ENCODE results near the gene SDK1. TPM values are rescaled to one million over a fixed set of nuclear protein-coding genes. Genes with fewer than 3 reads are reported as not detected.

The SDK1 gene
- polyA plus RNA-seq, 2 of the 4 experiments (the other 2 are of a cell fraction): 0.12 to 0.28 TPM

- TF ChIP-seq HMGXB4 (CRISPR knock-in tag; IDR thresholded peaks at IDR 0.05; ENCODE audit: borderline replicate concordance) (no peak), EP300 (IDR thresholded peaks at IDR 0.05) (no peak), JUNB (IDR thresholded peaks at IDR 0.05) (no peak), USF2 (IDR thresholded peaks at IDR 0.05) (no peak), KDM1A (IDR thresholded peaks at IDR 0.05; ENCODE audit: low read depth) (no peak)
Measured at GRCh38 chr7:4218481-4218880, 917.4 kb downstream of the SDK1 start (continued).

GRCh38 chr7:4220011-4220410, 919.0 kb downstream of the SDK1 start:
- Histone ChIP-seq H3K9me3 (no peaks in the 10 kb centered on the region), H3K4me2 (no peak overlapping the region), H3K4me1 (no peaks in the 10 kb centered on the region), H3K27ac (no peak overlapping the region), H3K4me3 (no peak overlapping the region)
- TF ChIP-seq NPAS2 (CRISPR knock-in tag; IDR thresholded peaks at IDR 0.05; ENCODE audit: borderline replicate concordance): no peak
- no peak for TF ChIP-seq ZC3H11A (IDR thresholded peaks at IDR 0.05)
- no peak for TF ChIP-seq FOSB (CRISPR knock-in tag; IDR thresholded peaks at IDR 0.05)
- TF ChIP-seq, protein P1, sequence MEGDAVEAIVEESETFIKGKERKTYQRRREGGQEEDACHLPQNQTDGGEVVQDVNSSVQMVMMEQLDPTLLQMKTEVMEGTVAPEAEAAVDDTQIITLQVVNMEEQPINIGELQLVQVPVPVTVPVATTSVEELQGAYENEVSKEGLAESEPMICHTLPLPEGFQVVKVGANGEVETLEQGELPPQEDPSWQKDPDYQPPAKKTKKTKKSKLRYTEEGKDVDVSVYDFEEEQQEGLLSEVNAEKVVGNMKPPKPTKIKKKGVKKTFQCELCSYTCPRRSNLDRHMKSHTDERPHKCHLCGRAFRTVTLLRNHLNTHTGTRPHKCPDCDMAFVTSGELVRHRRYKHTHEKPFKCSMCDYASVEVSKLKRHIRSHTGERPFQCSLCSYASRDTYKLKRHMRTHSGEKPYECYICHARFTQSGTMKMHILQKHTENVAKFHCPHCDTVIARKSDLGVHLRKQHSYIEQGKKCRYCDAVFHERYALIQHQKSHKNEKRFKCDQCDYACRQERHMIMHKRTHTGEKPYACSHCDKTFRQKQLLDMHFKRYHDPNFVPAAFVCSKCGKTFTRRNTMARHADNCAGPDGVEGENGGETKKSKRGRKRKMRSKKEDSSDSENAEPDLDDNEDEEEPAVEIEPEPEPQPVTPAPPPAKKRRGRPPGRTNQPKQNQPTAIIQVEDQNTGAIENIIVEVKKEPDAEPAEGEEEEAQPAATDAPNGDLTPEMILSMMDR (IDR thresholded peaks at IDR 0.05): no peak
- no peak for TF ChIP-seq ELK1 (IDR thresholded peaks at IDR 0.05; ENCODE audit: low read depth, low read length)
- TF ChIP-seq ZFP36 (IDR thresholded peaks at IDR 0.05; ENCODE audit: borderline replicate concordance, partially characterized antibody): no peak
- TF ChIP-seq RNF2 (IDR thresholded peaks at IDR 0.05; ENCODE audit: borderline replicate concordance, low read depth): no peak
- TF ChIP-seq JUNB (IDR thresholded peaks at IDR 0.05): no peak
- no peak for TF ChIP-seq SMC3 (IDR thresholded peaks at IDR 0.05)
- ChIA-PET POLR2A (no interaction called here), CTCF (no interaction called here)
- FAIRE-seq (no peak), DNase-seq (ENCODE audit: low read depth in 1 of 2, low spot score in 1 of 2) (no peak), ATAC-seq (no peak)
- WGBS (ENCODE audit: missing lambda C conversion rate): 62% methylated on average over 15 of the region's 15 CpGs

GRCh38 chr7:4221043-4221442, 920.0 kb downstream of the SDK1 start:
- ATAC-seq: no peak
- FAIRE-seq: no peak
- no peak for DNase-seq (ENCODE audit: low read depth in 1 of 2, low spot score in 1 of 2)
- TF ChIP-seq HMGXB4 (CRISPR knock-in tag; IDR thresholded peaks at IDR 0.05; ENCODE audit: borderline replicate concordance) (no peak), SMC3 (IDR thresholded peaks at IDR 0.05) (no peak), ESRRA (IDR thresholded peaks at IDR 0.05; ENCODE audit: borderline replicate concordance, low read length) (no peak), KDM1A (IDR thresholded peaks at IDR 0.05; ENCODE audit: low read depth) (no peak), RFX5 (IDR thresholded peaks at IDR 0.05) (no peak), ELK1 (IDR thresholded peaks at IDR 0.05; ENCODE audit: low read depth, low read length) (no peak), RAD21 (conservative IDR thresholded peaks at IDR 0.05 in 1 of 2, IDR thresholded peaks at IDR 0.05 in 1 of 2) (no peak), POLR2AphosphoS2 (conservative IDR thresholded peaks at IDR 0.05; ENCODE audit: low read length) (no peak)
- TF ChIP-seq, protein P2, sequence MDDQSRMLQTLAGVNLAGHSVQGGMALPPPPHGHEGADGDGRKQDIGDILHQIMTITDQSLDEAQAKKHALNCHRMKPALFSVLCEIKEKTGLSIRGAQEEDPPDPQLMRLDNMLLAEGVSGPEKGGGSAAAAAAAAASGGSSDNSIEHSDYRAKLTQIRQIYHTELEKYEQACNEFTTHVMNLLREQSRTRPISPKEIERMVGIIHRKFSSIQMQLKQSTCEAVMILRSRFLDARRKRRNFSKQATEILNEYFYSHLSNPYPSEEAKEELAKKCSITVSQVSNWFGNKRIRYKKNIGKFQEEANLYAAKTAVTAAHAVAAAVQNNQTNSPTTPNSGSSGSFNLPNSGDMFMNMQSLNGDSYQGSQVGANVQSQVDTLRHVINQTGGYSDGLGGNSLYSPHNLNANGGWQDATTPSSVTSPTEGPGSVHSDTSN (IDR thresholded peaks at IDR 0.05): no peak
- Histone ChIP-seq H3K9me3 (no peaks in the 10 kb centered on the region), H3K4me3 (no peak overlapping the region), H3K4me2 (no peak overlapping the region), H3K27ac (no peak overlapping the region), H3K4me1 (no peaks in the 10 kb centered on the region)
- ChIA-PET CTCF (no interaction called here), POLR2A (no interaction called here)
- WGBS (ENCODE audit: missing lambda C conversion rate): 57% methylated on average over 15 of the region's 21 CpGs

Measured in A549 (cell line).